ENCODE measurements around the gene PMVK. TPM values are rescaled to one million over a fixed set of nuclear protein-coding genes. Genes with fewer than 3 reads are reported as not detected.
A peak's percentile ranks its signal among the peaks of the same experiment; 100 is the strongest.
"Not testable (repeated sequence)": the region's sequence is repeated elsewhere in the genome, so short reads cannot be mapped to it uniquely, and the experiment has no call there.

Gene PMVK
- total RNA-seq, 1 donor from 2014 or later: 26.7 TPM

DNA sequence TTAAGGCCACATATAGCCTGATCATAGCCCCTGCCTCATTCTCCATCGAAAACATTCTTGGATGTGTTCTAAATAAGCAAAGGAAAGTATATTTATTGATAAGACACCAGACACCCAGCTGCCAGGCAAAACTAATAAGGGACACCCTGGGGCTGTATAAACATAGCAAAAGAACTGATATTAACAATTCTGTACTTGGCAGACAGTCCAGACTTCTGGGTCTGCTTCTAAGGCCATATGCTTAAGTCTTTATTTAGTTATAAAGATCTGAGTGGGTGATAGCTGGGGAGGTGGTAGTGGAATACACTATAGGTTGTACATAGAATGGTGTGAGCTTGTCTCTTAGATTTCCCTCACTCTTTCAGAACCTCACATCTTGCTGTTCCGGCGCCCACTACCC, 41.8 kb upstream of the PMVK start:
- Mint-ChIP-seq H3K4me3 (ENCODE audit: unreplicated experiment) (no peak overlapping the region), H3K4me1 (ENCODE audit: unreplicated experiment) (no peaks in the 10 kb centered on the region), H3K9me3 (ENCODE audit: unreplicated experiment) (no peaks in the 10 kb centered on the region), H3K27me3 (ENCODE audit: unreplicated experiment) (no peaks in the 10 kb centered on the region), H3K36me3 (ENCODE audit: low read depth, unreplicated experiment) (peaks cover 4% of the 10 kb centered on the region), H3K27ac (ENCODE audit: unreplicated experiment) (no peak overlapping the region)
- TF ChIP-seq, protein P1, sequence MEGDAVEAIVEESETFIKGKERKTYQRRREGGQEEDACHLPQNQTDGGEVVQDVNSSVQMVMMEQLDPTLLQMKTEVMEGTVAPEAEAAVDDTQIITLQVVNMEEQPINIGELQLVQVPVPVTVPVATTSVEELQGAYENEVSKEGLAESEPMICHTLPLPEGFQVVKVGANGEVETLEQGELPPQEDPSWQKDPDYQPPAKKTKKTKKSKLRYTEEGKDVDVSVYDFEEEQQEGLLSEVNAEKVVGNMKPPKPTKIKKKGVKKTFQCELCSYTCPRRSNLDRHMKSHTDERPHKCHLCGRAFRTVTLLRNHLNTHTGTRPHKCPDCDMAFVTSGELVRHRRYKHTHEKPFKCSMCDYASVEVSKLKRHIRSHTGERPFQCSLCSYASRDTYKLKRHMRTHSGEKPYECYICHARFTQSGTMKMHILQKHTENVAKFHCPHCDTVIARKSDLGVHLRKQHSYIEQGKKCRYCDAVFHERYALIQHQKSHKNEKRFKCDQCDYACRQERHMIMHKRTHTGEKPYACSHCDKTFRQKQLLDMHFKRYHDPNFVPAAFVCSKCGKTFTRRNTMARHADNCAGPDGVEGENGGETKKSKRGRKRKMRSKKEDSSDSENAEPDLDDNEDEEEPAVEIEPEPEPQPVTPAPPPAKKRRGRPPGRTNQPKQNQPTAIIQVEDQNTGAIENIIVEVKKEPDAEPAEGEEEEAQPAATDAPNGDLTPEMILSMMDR (IDR thresholded peaks at IDR 0.05; ENCODE audit: unreplicated experiment): no peak
- no peak for DNase-seq (ENCODE audit: low spot score)

DNA sequence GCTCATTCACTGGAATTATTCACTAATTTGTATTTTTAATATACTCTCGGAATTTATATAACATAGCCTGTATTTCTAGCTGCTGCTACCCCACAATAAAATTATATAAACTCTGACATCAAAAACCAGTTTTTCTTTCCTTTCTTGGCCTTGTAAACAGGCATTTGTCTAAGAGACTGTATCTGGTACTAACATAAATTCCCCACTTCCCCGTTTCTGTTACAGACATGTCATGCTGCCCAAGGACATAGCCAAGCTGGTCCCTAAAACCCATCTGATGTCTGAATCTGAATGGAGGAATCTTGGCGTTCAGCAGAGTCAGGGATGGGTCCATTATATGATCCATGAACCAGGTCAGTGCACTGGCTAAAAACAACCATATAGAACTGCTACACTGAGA, 41.2 kb upstream of the PMVK start:
- not testable (repeated sequence) for DNase-seq (ENCODE audit: low spot score); H3K27ac Mint-ChIP-seq (ENCODE audit: unreplicated experiment); H3K27me3 Mint-ChIP-seq (ENCODE audit: unreplicated experiment); H3K9me3 Mint-ChIP-seq (ENCODE audit: unreplicated experiment); H3K4me1 Mint-ChIP-seq (ENCODE audit: unreplicated experiment); H3K36me3 Mint-ChIP-seq (ENCODE audit: low read depth, unreplicated experiment)
- peak overlapping the region; percentile 32 for H3K4me3 Mint-ChIP-seq (ENCODE audit: unreplicated experiment)

GRCh38 chr1:154975409-154976059, 39.0 kb upstream of the PMVK start:
- Mint-ChIP-seq H3K27me3 (ENCODE audit: unreplicated experiment) (peaks cover 18% of the 10 kb centered on the region), H3K27ac (ENCODE audit: unreplicated experiment) (no peak overlapping the region), H3K4me3 (ENCODE audit: unreplicated experiment) (no peak overlapping the region), H3K4me1 (ENCODE audit: unreplicated experiment) (peaks cover 21% of the 10 kb centered on the region), H3K36me3 (ENCODE audit: low read depth, unreplicated experiment) (peaks cover 18% of the 10 kb centered on the region), H3K9me3 (ENCODE audit: unreplicated experiment) (no peaks in the 10 kb centered on the region)
- peak; percentile 51 for DNase-seq (ENCODE audit: low spot score)
- TF ChIP-seq, protein P1 (IDR thresholded peaks at IDR 0.05; ENCODE audit: unreplicated experiment): no peak

GRCh38 chr1:154974808-154975408, 38.4 kb upstream of the PMVK start:
- Mint-ChIP-seq H3K4me1 (ENCODE audit: unreplicated experiment) (peaks cover 21% of the 10 kb centered on the region), H3K9me3 (ENCODE audit: unreplicated experiment) (no peaks in the 10 kb centered on the region), H3K36me3 (ENCODE audit: low read depth, unreplicated experiment) (peaks cover 18% of the 10 kb centered on the region), H3K27ac (ENCODE audit: unreplicated experiment) (no peak overlapping the region), H3K27me3 (ENCODE audit: unreplicated experiment) (peaks cover 18% of the 10 kb centered on the region), H3K4me3 (ENCODE audit: unreplicated experiment) (no peak overlapping the region)
- peak; percentile 93 for DNase-seq (ENCODE audit: low spot score)
- TF ChIP-seq, protein P1 (IDR thresholded peaks at IDR 0.05; ENCODE audit: unreplicated experiment): no peak

DNA sequence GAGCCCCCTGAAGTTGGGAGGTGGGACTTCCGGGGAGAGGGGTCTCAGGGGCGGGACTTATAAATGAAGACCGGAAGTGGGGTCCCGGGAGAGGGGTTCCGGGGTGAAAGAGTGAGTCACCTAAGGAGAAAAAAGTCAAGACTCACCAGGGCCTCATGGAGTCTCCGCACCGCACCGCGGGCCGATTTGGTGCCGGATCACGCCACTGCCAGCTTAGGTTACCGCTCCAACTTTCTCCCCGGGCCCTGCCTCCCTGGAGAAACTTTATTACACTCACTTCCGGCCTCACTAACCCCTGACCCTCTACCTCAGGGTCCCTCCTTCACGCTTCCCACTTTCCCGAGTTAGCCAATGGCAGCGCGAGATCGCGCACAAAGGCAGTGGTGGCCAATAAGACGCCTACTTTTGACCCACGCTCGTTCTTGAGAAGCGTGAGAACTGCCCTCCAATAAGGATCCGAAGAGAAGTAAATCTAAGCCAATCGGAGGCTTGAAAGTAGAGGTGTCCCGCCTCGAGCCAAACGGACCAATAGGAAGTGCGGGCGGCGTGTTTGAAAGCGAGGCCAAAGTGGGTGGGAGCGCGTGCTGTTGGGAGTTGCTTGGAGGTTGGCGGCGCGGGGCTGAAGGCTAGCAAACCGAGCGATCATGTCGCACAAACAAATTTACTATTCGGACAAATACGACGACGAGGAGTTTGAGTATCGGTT, 37.7 kb upstream of the PMVK start, which contains the start of gene CKS1B:
CKS1B (plus strand) TSS at position 580 of the 706 bp plus-strand sequence; CDS start at position 645, 65 bp downstream.
- Mint-ChIP-seq H3K36me3 (ENCODE audit: low read depth, unreplicated experiment) (peaks cover 18% of the 10 kb centered on the region), H3K27me3 (ENCODE audit: unreplicated experiment) (peaks cover 23% of the 10 kb centered on the region), H3K27ac (ENCODE audit: unreplicated experiment) (no peak within 1 kb of the TSS), H3K9me3 (ENCODE audit: unreplicated experiment) (no peaks in the 10 kb centered on the region), H3K4me1 (ENCODE audit: unreplicated experiment) (peaks cover 27% of the 10 kb centered on the region), H3K4me3 (ENCODE audit: unreplicated experiment) (no peak within 1 kb of the TSS)
- TF ChIP-seq, protein P1 (IDR thresholded peaks at IDR 0.05; ENCODE audit: unreplicated experiment): no peak
- DNase-seq (ENCODE audit: low spot score): peak; percentile 91

Measured in endothelial cell (in vitro differentiated cells).